Retinal pigment epithelial cell (primary cell): ENCODE results near the gene SELENOK.
A peak's percentile ranks its signal among the peaks of the same experiment; 100 is the strongest.
"Not testable (repeated sequence)": the region's sequence is repeated elsewhere in the genome, so short reads cannot be mapped to it uniquely, and the experiment has no call there.

ENCODE experiments used
- DNase-seq: peaks from one replicate; pipeline ENCODE4 v3.0.0-alpha.2; 2010; ENCODE audit warnings: low read depth
- H3K4me3 ChIP-seq: 2 replicates; pipeline ENCODE4 v1.5.1; 2011; ENCODE audit warnings: mild to moderate bottlenecking, low read length, control low read depth, moderate library complexity
- CTCF ChIP-seq: conservative IDR thresholded peaks from 2 replicates; pipeline ENCODE4 v1.5.1; 2011; ENCODE audit warnings: low read depth, low read length, control low read depth, inconsistent platforms

Gene SELENOK

GRCh38 chr3:53935283-53935901 lies 43.7 kb upstream of the SELENOK start:
- DNase-seq = no peak
- no peak overlapping the region for H3K4me3 ChIP-seq
- TF ChIP-seq CTCF = no peak

GRCh38 chr3:53927208-53927872 lies 35.7 kb upstream of the SELENOK start:
- H3K4me3 ChIP-seq, DNase-seq: not testable (repeated sequence)

- peak; percentile 51 for TF ChIP-seq CTCF
- DNase-seq = no peak
Observed at GRCh38 chr3:53921296-53921695, 29.6 kb upstream of the SELENOK start.

GRCh38 chr3:53919741-53920140 lies 28.1 kb upstream of the SELENOK start:
- DNase-seq = no peak
- TF ChIP-seq CTCF = no peak

More at GRCh38 chr3:53921296-53921695, 29.6 kb upstream of the SELENOK start:
- no peak overlapping the region for H3K4me3 ChIP-seq

GRCh38 chr3:53913401-53913800 lies 21.7 kb upstream of the SELENOK start:
- DNase-seq = no peak
- no peak for TF ChIP-seq CTCF
- no peak overlapping the region for H3K4me3 ChIP-seq

More at GRCh38 chr3:53919741-53920140, 28.1 kb upstream of the SELENOK start:
- no peak overlapping the region for H3K4me3 ChIP-seq

GRCh38 chr3:53902711-53903110 lies 11.1 kb upstream of the SELENOK start:
- TF ChIP-seq CTCF = no peak
- no peak overlapping the region for H3K4me3 ChIP-seq
- DNase-seq = no peak

- no peak overlapping the region for H3K4me3 ChIP-seq
- no peak for TF ChIP-seq CTCF
- DNase-seq = no peak
Observed at GRCh38 chr3:53902067-53902466, 10.4 kb upstream of the SELENOK start.
